Measurements from ENCODE around the gene PCSK4.

DNA sequence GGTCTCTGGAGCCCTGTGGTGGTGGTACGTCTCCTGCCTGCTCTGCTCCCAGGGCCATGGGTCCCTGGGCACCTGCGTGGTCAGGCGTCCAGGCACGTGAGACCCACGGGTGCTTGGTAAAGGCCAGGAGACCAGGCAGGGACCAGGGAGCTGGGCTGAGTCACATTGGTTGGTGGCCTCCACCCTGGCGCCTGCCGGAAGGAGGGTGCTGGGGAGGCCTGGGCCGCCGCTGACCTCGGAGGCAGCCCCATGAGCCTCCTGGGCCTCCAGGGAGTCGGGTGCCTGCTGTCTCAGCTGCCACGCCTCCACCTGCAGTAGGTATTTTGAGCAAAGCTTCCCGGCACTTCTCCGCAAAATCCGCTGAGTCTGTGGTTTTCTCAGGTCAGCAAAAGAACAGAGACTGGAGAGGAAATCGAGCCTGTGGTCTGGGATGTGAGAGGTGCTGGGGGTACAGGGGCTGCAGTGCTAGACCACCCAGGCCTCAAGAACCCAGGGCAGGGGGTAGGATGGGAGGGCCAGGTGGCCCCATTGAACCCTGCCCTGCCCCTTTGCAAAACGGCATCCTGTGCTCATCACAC is 30.1 kb upstream of the PCSK4 start:
- TF ChIP-seq POLR2A (IDR thresholded peaks at IDR 0.05; ENCODE audit: low read length) (no peak), GATA1 (IDR thresholded peaks at IDR 0.05; ENCODE audit: low read depth, low read length) (no peak)

All from erythroblast (primary cell).